Panc1 (cell line): ENCODE data around the gene LRMDA. TPM values are rescaled to one million over a fixed set of nuclear protein-coding genes. Genes with fewer than 3 reads are reported as not detected.

Source experiments
- ATAC-seq: fragments of 200-7000 bp; cut with Tn5 transposase; 2 replicates; pipeline ENCODE4 v1.9.1; 2020; ENCODE audit warnings: mild to moderate bottlenecking, moderate library complexity
- BruUV-seq: library from RNA; stranded (reverse); fragments of 400-500 nt; replicated peaks from 2 replicates; lab custom pipeline; 2021; lab: Mats Ljungman, UMichigan
- CTCF ChIA-PET: fragments of 300-600 bp; sonication (Branson Sonifier 250); formaldehyde crosslinking; loops from one replicate; lab custom pipeline; 2022; ENCODE audit warnings: antibody characterized with exemption; lab: Charles Lee
- POLR2A ChIA-PET: fragments of 300-600 bp; sonication (Branson Sonifier 250); formaldehyde crosslinking; loops from one replicate; lab custom pipeline; 2022; ENCODE audit warnings: antibody characterized with exemption; lab: Charles Lee
- DNase-seq: peaks from one replicate; pipeline ENCODE4 v3.0.0-alpha.2; 2010; ENCODE audit warnings: low read depth, low spot score
- H3K27ac ChIP-seq: 2 replicates; pipeline ENCODE4 v1.5.1; 2011; ENCODE audit warnings: mild to moderate bottlenecking, low read length, inconsistent platforms
- H3K27me3 ChIP-seq: fragments of 200-500 bp; sonication (Bioruptor generic); 2 replicates; pipeline ENCODE4 v1.6.0; 2014; ENCODE audit warnings: low read length, inconsistent platforms; ENCODE audit not compliant: control insufficient read depth, insufficient read depth
- H3K36me3 ChIP-seq: fragments of 200-500 bp; sonication (Bioruptor generic); 2 replicates; pipeline ENCODE4 v1.5.1; 2014; ENCODE audit warnings: inconsistent platforms, mild to moderate bottlenecking, low read length, moderate library complexity; ENCODE audit not compliant: control insufficient read depth, insufficient read depth
- H3K4me1 ChIP-seq: 2 replicates; pipeline ENCODE4 v1.5.1; 2011; ENCODE audit warnings: inconsistent platforms, mild to moderate bottlenecking, low read length, moderate library complexity; ENCODE audit not compliant: control insufficient read depth, insufficient read depth
- H3K4me3 ChIP-seq, 2 experiments: 2 replicates each; pipeline ENCODE4 v1.5.1; 2011 to 2012; ENCODE audit warnings: low read depth in 2 of 2, low read length in 2 of 2, mild to moderate bottlenecking in 2 of 2, inconsistent platforms in 1 of 2, moderate library complexity in 1 of 2
- H3K9me3 ChIP-seq: fragments of 200-500 bp; sonication (Bioruptor generic); 2 replicates; pipeline ENCODE4 v1.5.1; 2014; ENCODE audit warnings: low read depth, mild to moderate bottlenecking, inconsistent platforms, low read length, moderate library complexity; ENCODE audit not compliant: control insufficient read depth, insufficient read depth
- CTCF ChIP-seq: fragments of 450-650 bp; IDR thresholded peaks from 2 replicates; pipeline ENCODE4 v1.5.1; 2017; ENCODE audit warnings: mild to moderate bottlenecking
- POLR2AphosphoS5 ChIP-seq: IDR thresholded peaks from 2 replicates; pipeline ENCODE4 v1.6.1; 2012; ENCODE audit warnings: mild to moderate bottlenecking, low read depth, low read length, moderate library complexity
- REST ChIP-seq, 2 experiments: IDR thresholded peaks; 2 replicates each; pipeline ENCODE4 v1.6.1; 2011 to 2012; ENCODE audit warnings: low read depth in 2 of 2, control low read depth in 1 of 2, low read length in 1 of 2, mild to moderate bottlenecking in 1 of 2, moderate library complexity in 1 of 2; ENCODE audit not compliant: insufficient read depth in 1 of 2
- SIN3A ChIP-seq: IDR thresholded peaks from 2 replicates; pipeline ENCODE4 v1.6.1; 2012; ENCODE audit warnings: low read depth, mild to moderate bottlenecking, low read length, moderate library complexity, borderline replicate concordance; ENCODE audit not compliant: insufficient read depth
- TCF7L2 ChIP-seq: IDR thresholded peaks from 2 replicates; pipeline ENCODE4 v1.6.1; 2011; ENCODE audit warnings: mild to moderate bottlenecking, low read depth, low read length, inconsistent platforms
- in situ Hi-C: cut with HindIII; loops from 2 replicates; pipeline ENCODE4 v1.10.0; 2016; ENCODE audit warnings: low sequenced_read_pairs, low pct_unique_long_range_greater_than_20kb
- intact Hi-C: fragments of 100-400 bp; cut with micrococcal nuclease; formaldehyde crosslinking; loops from one replicate; pipeline ENCODE4 v1.10.0; 2022; ENCODE audit not compliant: unreplicated experiment
- total RNA-seq: library from RNA; stranded (reverse); gene quantifications from one replicate; pipeline ENCODE4 v1.2.1, GENCODE V29; 2021; ENCODE audit not compliant: unreplicated experiment

Gene LRMDA
- total RNA-seq, 1 experiment from 2014 or later: 1.2 TPM

- DNase-seq (no peak), ATAC-seq (no peak)
- BruUV-seq: no TSS peak
- Histone ChIP-seq H3K4me3 (no peak overlapping the region), H3K27me3 (peaks cover 14% of the 10 kb centered on the region), H3K36me3 (no peaks in the 10 kb centered on the region), H3K27ac (no peak overlapping the region), H3K4me1 (no peaks in the 10 kb centered on the region), H3K9me3 (no peaks in the 10 kb centered on the region)
- POLR2A ChIA-PET: no interaction called here
- TF ChIP-seq TCF7L2: no peak
- TF ChIP-seq POLR2AphosphoS5: no peak
- no peak for TF ChIP-seq SIN3A
- no peak for TF ChIP-seq CTCF
- no peak for TF ChIP-seq REST (IDR thresholded peaks at IDR 0.05; ENCODE audit: insufficient read depth in 1 of 2, low read depth in 2 of 2, low read length in 1 of 2)
- intact Hi-C loops: no loop called here
- in situ Hi-C loops: no loop called here
- CTCF ChIA-PET: no interaction called here
These were observed 407.6 kb downstream of the LRMDA start for GRCh38 chr10:75839020-75839419.

GRCh38 chr10:75841266-75841665, 409.8 kb downstream of the LRMDA start:
- DNase-seq: no peak
- intact Hi-C loops (no loop called here), in situ Hi-C loops (no loop called here)
- Histone ChIP-seq H3K4me1 (no peaks in the 10 kb centered on the region), H3K36me3 (no peaks in the 10 kb centered on the region), H3K4me3 (no peak overlapping the region), H3K27ac (no peak overlapping the region), H3K27me3 (peaks cover 15% of the 10 kb centered on the region), H3K9me3 (no peaks in the 10 kb centered on the region)
- no TSS peak for BruUV-seq
- POLR2A ChIA-PET: no interaction called here
- TF ChIP-seq CTCF (no peak), SIN3A (no peak), TCF7L2 (no peak), POLR2AphosphoS5 (no peak), REST (IDR thresholded peaks at IDR 0.05; ENCODE audit: insufficient read depth in 1 of 2, low read depth in 2 of 2, low read length in 1 of 2) (no peak)
- CTCF ChIA-PET: no interaction called here
- ATAC-seq: no peak
